GM21367 (cell line): ENCODE data around the gene DDX49.
A peak's percentile ranks its signal among the peaks of the same experiment; 100 is the strongest.

Experiments used
- ATAC-seq: cut with Tn5 transposase; IDR thresholded peaks from one replicate; pipeline ENCODE4 v1.9.1; 2021; ENCODE audit not compliant: unreplicated experiment

The DDX49 gene, protein sequence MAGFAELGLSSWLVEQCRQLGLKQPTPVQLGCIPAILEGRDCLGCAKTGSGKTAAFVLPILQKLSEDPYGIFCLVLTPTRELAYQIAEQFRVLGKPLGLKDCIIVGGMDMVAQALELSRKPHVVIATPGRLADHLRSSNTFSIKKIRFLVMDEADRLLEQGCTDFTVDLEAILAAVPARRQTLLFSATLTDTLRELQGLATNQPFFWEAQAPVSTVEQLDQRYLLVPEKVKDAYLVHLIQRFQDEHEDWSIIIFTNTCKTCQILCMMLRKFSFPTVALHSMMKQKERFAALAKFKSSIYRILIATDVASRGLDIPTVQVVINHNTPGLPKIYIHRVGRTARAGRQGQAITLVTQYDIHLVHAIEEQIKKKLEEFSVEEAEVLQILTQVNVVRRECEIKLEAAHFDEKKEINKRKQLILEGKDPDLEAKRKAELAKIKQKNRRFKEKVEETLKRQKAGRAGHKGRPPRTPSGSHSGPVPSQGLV

DNA sequence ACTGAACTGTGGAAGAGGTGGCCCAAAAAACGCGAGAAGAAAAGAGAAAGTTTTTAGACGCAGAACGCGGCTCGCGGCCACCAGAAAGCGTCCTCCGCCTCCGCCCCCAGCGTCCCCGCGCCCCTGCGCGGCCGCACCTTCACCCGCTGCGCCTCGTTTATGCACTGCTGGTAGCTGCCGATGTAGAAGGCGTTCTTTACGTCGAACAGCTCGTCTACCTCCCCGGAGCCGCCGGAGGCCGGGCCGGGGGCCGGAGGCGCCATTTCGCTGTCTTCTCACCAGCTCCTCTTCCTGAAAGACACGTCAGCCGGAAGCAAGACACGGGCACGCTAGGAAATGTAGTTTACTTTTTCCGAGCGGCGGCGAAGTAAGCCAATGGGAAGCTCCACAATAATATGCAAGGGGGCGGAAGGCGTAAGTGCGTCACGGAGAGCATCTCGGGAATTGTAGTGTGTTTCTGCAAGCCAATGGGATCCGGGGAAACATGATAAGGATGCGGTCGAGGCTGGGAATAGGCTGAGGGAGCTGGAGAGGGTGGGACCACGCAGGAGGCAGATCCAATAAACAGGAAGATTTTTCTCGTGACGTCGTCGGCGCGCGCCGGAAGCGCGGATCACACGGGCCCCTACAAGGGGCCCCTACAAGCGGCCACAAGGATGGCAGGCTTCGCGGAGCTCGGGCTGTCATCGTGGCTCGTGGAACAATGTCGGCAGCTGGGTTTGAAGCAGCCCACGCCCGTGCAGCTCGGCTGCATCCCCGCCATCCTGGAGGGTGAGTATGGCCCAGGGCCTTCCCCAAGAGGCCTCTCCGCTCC lies at the start of gene DDX49, which contains the start of gene COPE:
Gene DDX49, plus strand, starts transcription at position 630 of the 814 bp plus-strand sequence. Its CDS starts 27 bp downstream, at position 657.
Gene COPE, minus strand, starts transcription at position 302 of the 814 bp plus-strand sequence. Its CDS starts 39 bp downstream, at position 263.
- ATAC-seq: peak; percentile 77

DNA sequence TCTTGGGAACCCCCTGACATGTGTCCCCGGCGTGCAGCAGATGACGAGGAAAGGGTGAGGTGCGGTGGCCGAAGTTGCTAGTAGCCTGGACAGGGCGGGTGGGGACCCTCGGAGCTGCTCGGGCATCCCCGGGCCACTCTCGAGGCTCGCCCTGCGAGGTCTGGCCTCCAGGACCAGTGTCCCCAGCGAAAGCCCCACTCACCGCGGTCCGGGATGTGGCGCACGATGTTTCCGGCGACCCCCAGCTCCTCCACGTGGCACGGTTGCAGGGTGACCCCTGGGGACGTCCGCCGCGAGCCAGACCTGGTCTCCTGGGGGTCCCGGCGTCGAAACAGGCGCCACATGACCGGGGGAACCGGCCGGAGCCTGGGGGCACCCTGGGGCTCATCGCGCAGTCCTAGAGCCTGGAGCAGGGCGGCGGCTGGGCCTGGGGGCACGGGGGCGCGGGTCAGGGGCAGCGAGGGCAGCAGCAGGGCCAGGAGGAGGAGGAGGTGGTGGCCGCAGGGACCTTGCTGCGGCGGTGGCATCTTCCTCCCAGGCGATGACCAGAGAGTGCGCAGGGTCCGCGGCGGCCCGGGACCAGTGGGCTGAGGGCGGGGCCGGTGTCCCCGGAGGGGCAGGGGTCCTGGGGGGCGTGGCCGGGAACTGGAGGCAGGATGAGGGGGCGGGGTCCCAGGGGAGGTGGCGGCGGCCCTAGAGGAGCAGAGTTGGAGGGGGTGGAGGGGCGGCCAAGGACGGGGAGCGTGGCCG lies 49.6 kb upstream of the DDX49 start:
- no peak for ATAC-seq

GRCh38 chr19:18870531-18871172 lies 48.9 kb upstream of the DDX49 start:
- no peak for ATAC-seq

- no peak for ATAC-seq
Measured at GRCh38 chr19:18871543-18871942, 48.0 kb upstream of the DDX49 start.

- ATAC-seq: no peak
Measured at GRCh38 chr19:18875726-18876125, 43.8 kb upstream of the DDX49 start.

DNA sequence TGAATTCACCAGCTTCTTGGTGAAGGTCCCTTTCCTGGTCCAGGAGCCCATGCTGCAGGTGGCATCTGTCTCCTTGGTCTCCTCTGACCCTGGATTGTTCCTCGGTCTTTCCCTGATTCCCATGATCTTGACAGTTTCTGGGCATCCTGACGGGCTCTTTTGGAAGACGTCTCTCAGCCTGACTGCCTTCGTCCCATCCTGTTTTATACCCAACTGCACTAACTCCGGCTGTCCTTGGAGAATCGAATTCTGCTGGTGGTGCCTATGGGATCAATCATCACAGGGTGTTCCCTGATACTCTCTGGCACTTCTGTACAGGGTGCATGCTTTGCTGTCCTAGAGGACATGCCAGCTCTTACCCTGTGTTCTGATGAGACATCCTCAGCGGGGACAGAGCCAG lies 42.6 kb upstream of the DDX49 start:
- ATAC-seq: no peak

GRCh38 chr19:18878058-18878797 lies 41.3 kb upstream of the DDX49 start:
- ATAC-seq: no peak

DNA sequence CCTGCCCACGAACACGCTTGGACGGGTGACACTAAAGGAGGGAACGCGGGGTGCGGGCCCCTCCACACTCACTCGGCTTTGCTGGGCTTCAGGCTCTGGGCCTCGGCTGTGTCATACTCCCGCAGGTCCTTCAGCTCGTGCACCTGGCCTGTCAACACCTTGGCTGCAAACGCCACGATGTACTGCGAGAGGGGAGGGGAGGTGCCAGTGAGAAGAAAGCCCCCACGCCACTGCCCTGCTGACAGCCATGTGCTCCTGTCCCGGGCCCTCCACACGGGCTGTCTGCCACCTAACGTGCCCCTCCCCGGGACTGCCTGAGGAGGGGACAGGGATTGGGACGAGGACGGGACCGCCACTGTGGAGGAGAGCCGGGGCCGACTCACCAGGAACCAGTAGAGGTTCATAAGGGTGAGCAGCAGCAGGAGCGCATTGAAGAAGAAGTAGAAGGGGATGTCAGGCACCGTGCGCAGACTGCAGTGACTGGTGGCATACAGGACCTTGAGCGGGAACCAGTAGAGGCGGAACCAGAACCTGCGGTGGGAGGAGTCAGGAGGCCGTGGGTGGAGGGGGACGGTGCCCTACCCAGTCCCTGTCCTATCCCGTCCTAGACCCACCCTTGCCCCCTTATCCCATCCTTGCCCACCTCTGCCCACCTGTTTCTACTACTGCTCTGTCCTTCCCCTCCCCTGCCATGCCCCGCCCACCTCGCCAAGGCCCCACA lies 40.5 kb upstream of the DDX49 start:
- no peak for ATAC-seq

GRCh38 chr19:18879579-18880373 lies 39.7 kb upstream of the DDX49 start:
- ATAC-seq: no peak

DNA sequence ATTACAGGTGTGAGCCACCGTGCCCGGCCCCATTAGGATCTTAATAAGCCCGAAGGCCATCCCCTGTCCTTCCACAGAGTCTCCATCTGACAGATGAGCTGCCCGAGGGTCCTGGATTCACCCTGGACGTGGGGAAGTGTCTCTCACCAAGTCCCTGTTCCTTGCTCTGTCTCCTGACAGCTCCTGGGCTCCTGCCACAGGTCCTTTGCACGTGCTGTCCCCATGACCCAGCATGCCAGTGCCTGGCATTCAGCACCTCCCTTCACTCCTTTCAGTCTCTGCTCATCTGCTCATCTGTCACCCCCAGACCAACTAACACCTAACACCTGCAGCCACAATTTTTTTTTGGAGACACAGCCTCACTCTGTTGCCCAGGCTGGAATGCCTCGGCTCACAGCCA lies 38.0 kb upstream of the DDX49 start:
- no peak for ATAC-seq

DNA sequence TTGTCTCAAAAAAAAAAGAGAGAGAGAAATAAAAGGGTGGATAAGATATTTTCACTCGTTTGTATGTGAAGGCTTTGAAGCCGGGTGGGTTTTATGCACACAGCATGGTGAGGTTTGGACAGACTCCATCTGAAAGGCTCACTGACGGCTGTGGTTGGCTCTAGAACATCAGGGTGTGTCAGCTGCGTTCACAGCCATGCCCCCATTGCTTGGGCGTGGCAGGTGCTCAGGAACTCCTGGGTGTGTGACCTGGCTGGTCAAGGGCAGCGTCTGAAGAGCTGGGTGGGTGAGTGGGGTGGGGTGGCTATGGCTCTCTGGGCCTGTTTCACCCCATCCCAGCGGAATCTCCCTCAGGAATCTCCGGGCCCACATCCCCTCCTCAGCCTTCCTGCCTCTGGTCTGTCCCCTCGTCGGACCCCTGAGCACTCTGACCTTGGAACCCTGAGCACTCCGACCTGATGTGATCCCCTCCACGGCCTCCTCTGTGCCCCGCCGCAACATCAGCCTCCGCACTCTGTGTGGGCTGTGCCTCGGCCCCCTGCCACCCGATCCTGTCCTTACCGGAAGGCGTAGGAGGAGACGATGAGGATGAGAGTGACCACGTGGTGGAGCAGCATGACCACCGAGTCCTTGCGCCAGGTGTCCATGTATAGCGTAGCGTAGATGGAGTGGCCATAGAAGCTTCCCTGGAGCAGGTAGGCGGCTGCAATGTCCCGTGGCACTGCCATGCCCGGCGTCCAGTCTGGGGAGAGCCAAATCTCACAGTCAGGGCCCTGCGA lies 35.8 kb upstream of the DDX49 start:
- ATAC-seq: no peak

GRCh38 chr19:18886972-18887371 lies 32.5 kb upstream of the DDX49 start:
- ATAC-seq: no peak

DNA sequence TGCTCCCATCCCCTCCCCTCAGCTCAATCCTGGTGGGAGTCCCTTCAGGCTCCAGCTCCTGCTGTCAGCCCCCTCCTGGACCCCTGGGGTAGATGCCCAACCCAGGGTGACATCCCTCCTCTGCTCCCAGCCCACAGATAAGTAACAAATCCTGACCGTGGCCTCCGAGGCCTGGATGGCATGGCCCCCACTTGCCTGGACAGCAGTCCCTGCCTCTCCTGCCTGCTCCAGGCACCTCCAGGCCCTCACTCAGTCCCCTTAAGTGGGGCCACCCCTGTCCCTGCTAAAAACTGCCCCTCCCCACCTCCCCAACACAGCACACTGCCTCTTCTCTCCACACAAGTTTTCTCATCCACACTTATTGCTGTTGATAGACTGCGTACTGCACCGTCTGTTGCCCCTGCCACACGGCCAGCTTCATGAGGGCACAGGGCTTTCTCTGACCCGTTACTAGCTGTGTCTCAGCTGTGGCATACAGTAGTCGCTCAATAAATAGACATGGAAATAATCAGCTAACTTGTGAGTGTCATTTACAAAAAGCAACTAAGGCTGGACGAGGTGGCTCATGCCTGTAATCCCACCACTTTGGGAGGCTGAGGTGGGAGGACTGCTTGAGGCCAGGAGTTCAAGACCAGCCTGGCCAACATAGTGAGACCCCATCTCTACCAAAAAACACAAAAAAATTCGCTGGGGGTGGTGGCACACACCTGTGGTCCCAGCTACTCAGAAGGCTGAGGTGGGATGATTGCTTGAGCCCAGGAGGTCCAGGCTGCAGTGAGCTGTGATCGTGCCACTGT lies 29.4 kb upstream of the DDX49 start:
- no peak for ATAC-seq

DNA sequence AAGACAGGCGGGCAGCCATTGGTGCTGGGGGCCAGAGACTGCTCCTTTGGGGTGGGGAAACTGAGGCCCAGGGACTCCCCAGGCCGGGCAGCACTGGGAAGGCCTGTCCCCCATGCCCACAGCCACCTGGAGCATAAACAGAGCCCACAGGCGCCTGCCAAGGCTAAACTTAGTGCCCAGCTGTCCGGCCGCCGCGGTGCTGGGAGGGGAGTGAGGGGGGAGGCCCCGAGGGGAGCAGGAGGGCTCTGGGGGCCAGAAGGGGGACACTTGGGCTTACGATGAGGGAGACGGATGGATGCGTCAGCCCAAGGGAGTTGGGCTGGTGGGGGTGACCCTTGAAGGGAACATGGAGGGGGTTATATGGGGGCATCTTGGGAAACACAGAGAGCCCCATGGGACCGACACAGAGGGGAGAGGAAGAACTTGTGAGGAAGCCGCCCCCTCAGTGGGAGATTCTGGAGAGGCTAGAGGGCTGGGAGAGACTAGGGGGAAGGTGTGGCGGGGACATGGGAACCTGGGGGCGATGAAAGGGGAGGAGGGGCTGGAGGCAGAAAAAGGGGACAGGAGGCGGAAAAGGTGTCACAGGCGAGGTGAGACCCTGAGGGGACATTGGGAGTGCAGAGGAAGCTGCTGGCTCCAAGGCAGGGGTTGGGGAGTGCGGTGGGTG lies 25.8 kb upstream of the DDX49 start:
- ATAC-seq: no peak

GRCh38 chr19:18894254-18895037 lies 25.1 kb upstream of the DDX49 start:
- no peak for ATAC-seq
